GM11168 (cell line): ENCODE data around the gene APOBEC3F.
"Not testable (repeated sequence)": the region's sequence is repeated elsewhere in the genome, so short reads cannot be mapped to it uniquely, and the experiment has no call there.

Source experiments
- in situ Hi-C: fragments of 300-500 bp; cut with MboI; formaldehyde crosslinking; loops from one replicate; pipeline ENCODE4 v1.12.0; 2022; ENCODE audit warnings: low sequenced_read_pairs; ENCODE audit not compliant: unreplicated experiment

Gene APOBEC3F

DNA sequence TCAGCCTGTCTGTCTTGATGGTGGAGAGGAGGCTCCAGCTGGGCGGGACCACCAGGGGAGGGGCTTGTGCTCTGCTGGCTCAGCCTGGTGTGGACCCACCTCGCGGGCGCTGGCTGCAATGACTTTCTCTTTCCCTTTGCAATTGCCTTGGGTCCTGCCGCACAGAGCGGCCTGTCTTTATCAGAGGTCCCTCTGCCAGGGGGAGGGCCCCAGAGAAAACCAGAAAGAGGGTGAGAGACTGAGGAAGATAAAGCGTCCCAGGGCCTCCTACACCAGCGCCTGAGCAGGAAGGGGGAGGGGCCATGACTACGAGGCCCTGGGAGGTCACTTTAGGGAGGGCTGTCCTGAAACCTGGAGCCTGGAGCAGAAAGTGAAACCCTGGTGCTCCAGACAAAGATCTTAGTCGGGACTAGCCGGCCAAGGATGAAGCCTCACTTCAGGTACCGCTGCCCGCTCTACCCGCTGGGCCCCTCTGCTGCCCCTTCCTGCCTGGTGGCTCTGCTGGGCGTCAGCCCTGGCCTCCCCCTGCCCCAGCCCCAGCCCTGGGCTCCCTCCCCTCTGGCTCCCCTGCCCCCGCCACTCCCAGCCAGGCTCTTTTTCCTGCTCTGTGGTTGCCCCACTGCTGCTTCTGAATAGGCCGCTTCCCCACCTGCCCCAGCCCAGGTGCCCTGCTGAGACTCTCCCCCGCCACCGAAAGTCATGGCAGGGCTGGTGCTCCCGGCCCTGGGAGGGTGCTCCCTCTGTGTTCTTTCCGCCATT lies at the start of gene APOBEC3F:
Gene APOBEC3F, plus strand, starts transcription at position 327 of the 759 bp plus-strand sequence. Its CDS starts 97 bp downstream, at position 424.
- in situ Hi-C loops, result loop anchor here (5.0 kb wide), 1 partner anchor 37 kb away; the partner anchor contains the start of gene APOBEC3G

GRCh38 chr22:38992871-38993371 lies 47.7 kb upstream of the APOBEC3F start:
- in situ Hi-C loops, result not testable (repeated sequence)

GRCh38 chr22:38996105-38996504 lies 44.6 kb upstream of the APOBEC3F start:
- in situ Hi-C loops, result no loop called here

DNA sequence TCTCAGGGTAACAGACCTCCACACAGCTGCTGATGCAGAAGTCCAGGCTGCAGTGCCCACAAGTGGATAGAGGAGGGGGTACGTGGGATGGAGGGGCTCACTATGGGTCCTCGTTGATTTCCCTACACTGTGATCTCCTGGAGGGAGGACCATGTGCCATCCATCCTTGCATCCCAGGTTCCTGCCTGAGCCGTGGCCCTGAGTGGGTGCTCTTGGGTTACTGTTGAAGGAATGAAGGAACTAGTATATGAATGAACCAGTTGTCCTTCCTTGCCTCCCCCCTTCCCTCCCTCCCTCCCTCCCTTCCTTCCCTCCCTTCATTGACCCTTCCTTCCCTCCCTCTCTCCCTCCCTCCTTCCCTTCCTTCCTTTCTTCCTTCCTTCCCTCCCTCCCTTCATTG lies 43.1 kb upstream of the APOBEC3F start:
- in situ Hi-C loops, result no loop called here

- in situ Hi-C loops, result loop anchor here (10.0 kb wide), 1 partner anchor 128 kb away; the partner anchor contains the start of gene CBX6
These were observed 37.5 kb upstream of the APOBEC3F start for GRCh38 chr22:39003165-39003638.

DNA sequence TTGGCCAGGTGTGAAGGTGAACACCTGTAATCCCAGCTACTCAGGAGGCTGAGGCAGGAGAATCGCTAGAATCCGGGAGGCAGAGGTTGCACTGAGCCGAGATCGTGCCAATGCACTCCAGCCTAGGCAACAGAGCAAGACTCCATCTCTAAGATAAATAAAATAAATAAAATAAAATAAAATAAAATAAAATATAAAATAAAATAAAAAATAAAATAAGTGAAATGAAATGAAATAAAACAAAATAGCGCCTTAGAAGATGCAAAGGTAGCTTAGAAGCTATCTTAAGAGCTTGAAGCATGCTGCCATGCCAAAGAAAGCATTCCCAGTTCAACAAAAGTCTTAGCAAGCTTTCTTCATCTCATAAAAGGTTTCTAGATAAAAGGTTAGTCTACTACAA lies 33.5 kb upstream of the APOBEC3F start:
- in situ Hi-C loops, result loop anchor here (10.0 kb wide), 1 partner anchor 132 kb away; the partner anchor contains the start of gene CBX6

- in situ Hi-C loops, result loop anchor here (10.0 kb wide), 1 partner anchor 134 kb away; the partner anchor contains the start of gene CBX6
These were observed 32.3 kb upstream of the APOBEC3F start for GRCh38 chr22:39008271-39008850.

- in situ Hi-C loops, result loop anchor here (5.0 kb wide), 1 partner anchor 106 kb away; no protein-coding TSS in a partner anchor
These were observed 29.7 kb upstream of the APOBEC3F start for GRCh38 chr22:39010946-39011345.

GRCh38 chr22:39012533-39013511 lies 27.8 kb upstream of the APOBEC3F start:
- in situ Hi-C loops, result loop anchor here (5.0 kb wide), 1 partner anchor 104 kb away; no protein-coding TSS in a partner anchor

GRCh38 chr22:39013561-39013941 lies 27.1 kb upstream of the APOBEC3F start:
- in situ Hi-C loops, result loop anchor here (5.0 kb wide), 1 partner anchor 104 kb away; no protein-coding TSS in a partner anchor

- in situ Hi-C loops, result loop anchor here (5.0 kb wide), 1 partner anchor 103 kb away; no protein-coding TSS in a partner anchor
These were observed 26.5 kb upstream of the APOBEC3F start, which contains the start of gene APOBEC3C for GRCh38 chr22:39013942-39014722. TSS of gene APOBEC3C (plus strand) at chr22:39014257. CDS start at chr22:39014363, 106 bp downstream.

GRCh38 chr22:39014723-39015121 lies 25.9 kb upstream of the APOBEC3F start:
- in situ Hi-C loops, result loop anchor here (5.0 kb wide), 1 partner anchor 103 kb away; no protein-coding TSS in a partner anchor

- in situ Hi-C loops, result no loop called here
These were observed 24.1 kb upstream of the APOBEC3F start for GRCh38 chr22:39016592-39016991.

DNA sequence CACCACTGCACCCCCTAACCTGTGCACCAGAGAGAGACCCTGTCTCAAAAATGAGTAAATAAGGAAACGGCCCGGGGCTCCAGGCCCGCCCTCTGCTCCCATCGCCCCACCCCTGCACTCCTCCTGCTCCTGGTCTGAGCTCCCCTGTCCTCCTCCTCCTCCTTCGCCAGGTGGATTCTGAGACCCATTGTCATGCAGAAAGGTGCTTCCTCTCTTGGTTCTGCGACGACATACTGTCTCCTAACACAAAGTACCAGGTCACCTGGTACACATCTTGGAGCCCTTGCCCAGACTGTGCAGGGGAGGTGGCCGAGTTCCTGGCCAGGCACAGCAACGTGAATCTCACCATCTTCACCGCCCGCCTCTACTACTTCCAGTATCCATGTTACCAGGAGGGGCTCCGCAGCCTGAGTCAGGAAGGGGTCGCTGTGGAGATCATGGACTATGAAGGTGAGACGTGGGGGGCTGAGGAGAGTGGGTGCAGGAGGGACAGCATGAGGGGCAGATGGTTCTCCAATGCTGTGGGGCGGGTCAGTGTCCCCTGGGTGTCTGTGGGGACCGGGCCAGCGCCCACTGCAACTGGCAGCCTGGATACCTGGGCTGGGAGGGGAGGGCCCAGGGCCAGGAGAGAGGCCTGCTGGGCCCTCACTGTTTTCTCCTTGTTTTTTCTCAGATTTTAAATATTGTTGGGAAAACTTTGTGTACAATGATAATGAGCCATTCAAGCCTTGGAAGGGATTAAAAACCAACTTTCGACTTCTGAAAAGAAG lies 22.9 kb upstream of the APOBEC3F start:
- in situ Hi-C loops, result no loop called here

- in situ Hi-C loops, result not testable (repeated sequence)
These were observed 20.5 kb upstream of the APOBEC3F start for GRCh38 chr22:39020021-39020651.

GRCh38 chr22:39021552-39022250 lies 19.0 kb upstream of the APOBEC3F start:
- in situ Hi-C loops, result no loop called here
